Embryonic facial prominence (tissue), 1 donor: ENCODE results near the gene TMEM38A.
"Not testable (repeated sequence)": the region's sequence is repeated elsewhere in the genome, so short reads cannot be mapped to it uniquely, and the experiment has no call there.

Experiments
- DNase-seq: peaks from one replicate; pipeline ENCODE4 v3.0.0-alpha.2; 2016; ENCODE audit errors: extremely low spot score

The TMEM38A gene

GRCh38 chr19:16637535-16637934 is 23.4 kb upstream of the TMEM38A start:
- DNase-seq: no peak

GRCh38 chr19:16638666-16639065 is 22.3 kb upstream of the TMEM38A start:
- no peak for DNase-seq

- DNase-seq: no peak
Observed at GRCh38 chr19:16640951-16641350, 20.0 kb upstream of the TMEM38A start.

GRCh38 chr19:16641695-16642094 is 19.2 kb upstream of the TMEM38A start:
- DNase-seq: no peak

GRCh38 chr19:16645140-16645539 is 15.8 kb upstream of the TMEM38A start:
- DNase-seq: no peak

GRCh38 chr19:16649734-16650133 is 11.2 kb upstream of the TMEM38A start:
- DNase-seq: no peak

GRCh38 chr19:16650821-16651220 is 10.1 kb upstream of the TMEM38A start:
- DNase-seq: no peak

- DNase-seq: not testable (repeated sequence)
Observed at GRCh38 chr19:16651421-16652188, 9.3 kb upstream of the TMEM38A start.

- DNase-seq: no peak
Observed at GRCh38 chr19:16652854-16653253, 8.1 kb upstream of the TMEM38A start.

- DNase-seq: no peak
Observed at GRCh38 chr19:16654140-16654539, 6.8 kb upstream of the TMEM38A start.

- DNase-seq: no peak
Observed at GRCh38 chr19:16654627-16655026, 6.3 kb upstream of the TMEM38A start.

- DNase-seq: no peak
Observed at GRCh38 chr19:16655727-16656126, 5.2 kb upstream of the TMEM38A start.

GRCh38 chr19:16657384-16657783 is 3.6 kb upstream of the TMEM38A start:
- DNase-seq: no peak

GRCh38 chr19:16659464-16659831 is 1.5 kb upstream of the TMEM38A start:
- no peak for DNase-seq

- peak; percentile 95 for DNase-seq
Observed at GRCh38 chr19:16659832-16660708, 869 bp upstream of the TMEM38A start, which contains the start of gene SMIM7. Gene SMIM7, minus strand, starts transcription at chr19:16660144. Its CDS starts 34 bp downstream, at chr19:16660110.

GRCh38 chr19:16661480-16662034 is 618 bp downstream of the TMEM38A start:
- DNase-seq: no peak

GRCh38 chr19:16668176-16668575 is 7.2 kb downstream of the TMEM38A start:
- no peak for DNase-seq

- not testable (repeated sequence) for DNase-seq
Observed at GRCh38 chr19:16668702-16669101, 7.8 kb downstream of the TMEM38A start.

- DNase-seq: no peak
Observed at GRCh38 chr19:16670291-16670690, 9.4 kb downstream of the TMEM38A start.

- no peak for DNase-seq
Observed at GRCh38 chr19:16671652-16672274, 10.8 kb downstream of the TMEM38A start.

GRCh38 chr19:16673231-16673630 is 12.3 kb downstream of the TMEM38A start:
- DNase-seq: no peak

- not testable (repeated sequence) for DNase-seq
Observed at GRCh38 chr19:16673839-16674238, 12.9 kb downstream of the TMEM38A start.
